ENCODE results near the gene KLHL17.
"Not testable (repeated sequence)": the region's sequence is repeated elsewhere in the genome, so short reads cannot be mapped to it uniquely, and the experiment has no call there.

Gene KLHL17

GRCh38 chr1:937521-937920, 22.9 kb upstream of the KLHL17 start:
- no peak for DNase-seq

- no peak for DNase-seq
These were observed 22.2 kb upstream of the KLHL17 start for GRCh38 chr1:938088-938683.

- no peak for DNase-seq
These were observed 21.5 kb upstream of the KLHL17 start for GRCh38 chr1:938711-939489.

GRCh38 chr1:939511-940106, 20.8 kb upstream of the KLHL17 start:
- DNase-seq = no peak

GRCh38 chr1:940107-941014, 20.0 kb upstream of the KLHL17 start:
- no peak for DNase-seq

- no peak for DNase-seq
These were observed 19.3 kb upstream of the KLHL17 start for GRCh38 chr1:941015-941587.

- DNase-seq = no peak
These were observed 18.6 kb upstream of the KLHL17 start for GRCh38 chr1:941588-942383.

- DNase-seq = no peak
These were observed 18.0 kb upstream of the KLHL17 start for GRCh38 chr1:942411-942821.

GRCh38 chr1:942864-943533, 17.4 kb upstream of the KLHL17 start:
- DNase-seq = no peak

- DNase-seq = no peak
These were observed 16.6 kb upstream of the KLHL17 start for GRCh38 chr1:943545-944340.

GRCh38 chr1:944341-945325, 15.8 kb upstream of the KLHL17 start:
- DNase-seq = no peak

GRCh38 chr1:945688-946556, 14.5 kb upstream of the KLHL17 start:
- DNase-seq = no peak

GRCh38 chr1:946811-947210, 13.6 kb upstream of the KLHL17 start:
- not testable (repeated sequence) for DNase-seq

- no peak for DNase-seq
These were observed 12.4 kb upstream of the KLHL17 start for GRCh38 chr1:947958-948357.

GRCh38 chr1:950268-950667, 10.1 kb upstream of the KLHL17 start:
- DNase-seq = no peak

GRCh38 chr1:950881-951280, 9.5 kb upstream of the KLHL17 start:
- DNase-seq = no peak

- DNase-seq = no peak
These were observed 9.0 kb upstream of the KLHL17 start for GRCh38 chr1:951364-951763.

- DNase-seq = no peak
These were observed 8.2 kb upstream of the KLHL17 start for GRCh38 chr1:952201-952600.

All from T-helper 2 cell (primary cell).